ENCODE data around the gene RNF187.

RNF187 gene

GRCh38 chr1:228487336-228488124, at the start of gene RNF187:
RNF187 (plus strand) TSS chr1:228487382.
- TF ChIP-seq CTCF (IDR thresholded peaks at IDR 0.05): no peak
- Histone ChIP-seq H3K4me3 (ENCODE audit: low read depth in 1 of 2, low read length in 1 of 2) (peak within 1 kb of the TSS; percentile 84 to 93), H3K36me3 (peaks cover 12% of the 10 kb centered on the region), H3K9me3 (no peaks in the 10 kb centered on the region), H3K27ac (peak within 1 kb of the TSS; percentile 97), H3K4me1 (ENCODE audit: control insufficient read depth in 1 of 2, insufficient read depth in 1 of 2, low read depth in 1 of 2, low read length in 1 of 2) (peaks cover 16 to 20% of the 10 kb centered on the region in 2 experiments), H3K27me3 (peaks cover 17% of the 10 kb centered on the region)

DNA sequence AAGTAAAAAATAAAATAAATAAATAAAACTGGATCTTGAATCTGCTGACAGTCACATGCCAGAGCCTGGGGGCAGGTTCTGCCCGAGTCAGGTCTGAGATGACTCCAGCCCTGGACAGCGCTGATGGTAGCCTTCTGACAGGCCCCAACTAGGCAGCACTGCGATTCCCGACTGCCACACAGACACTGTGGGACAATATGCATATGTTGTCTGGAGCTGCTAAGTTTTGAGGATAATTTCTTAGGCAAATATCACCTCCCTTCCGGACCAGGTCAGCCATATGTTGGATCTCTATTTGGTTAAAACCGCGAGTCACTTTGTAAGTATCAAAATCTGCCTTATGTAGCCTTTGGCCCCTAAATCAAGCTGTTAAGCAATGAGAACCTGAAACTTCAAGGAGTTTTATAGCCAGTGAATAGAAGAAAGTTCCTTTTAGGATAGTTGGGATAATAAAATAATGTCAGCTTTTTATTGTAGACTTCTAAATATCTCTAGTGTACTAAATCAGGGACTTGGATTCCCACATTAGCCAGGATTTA, 49.7 kb upstream of the RNF187 start:
- no peak for TF ChIP-seq CTCF (IDR thresholded peaks at IDR 0.05)
- H3K36me3 ChIP-seq: no peaks in the 10 kb centered on the region
- H3K4me3 ChIP-seq (ENCODE audit: low read depth in 1 of 2, low read length in 1 of 2): no peak overlapping the region
- H3K27me3 ChIP-seq: peaks cover 69% of the 10 kb centered on the region
- H3K4me1 ChIP-seq (ENCODE audit: control insufficient read depth in 1 of 2, insufficient read depth in 1 of 2, low read depth in 1 of 2, low read length in 1 of 2): no peaks in the 10 kb centered on the region
- H3K27ac ChIP-seq: no peak overlapping the region
- no peaks in the 10 kb centered on the region for H3K9me3 ChIP-seq

DNA sequence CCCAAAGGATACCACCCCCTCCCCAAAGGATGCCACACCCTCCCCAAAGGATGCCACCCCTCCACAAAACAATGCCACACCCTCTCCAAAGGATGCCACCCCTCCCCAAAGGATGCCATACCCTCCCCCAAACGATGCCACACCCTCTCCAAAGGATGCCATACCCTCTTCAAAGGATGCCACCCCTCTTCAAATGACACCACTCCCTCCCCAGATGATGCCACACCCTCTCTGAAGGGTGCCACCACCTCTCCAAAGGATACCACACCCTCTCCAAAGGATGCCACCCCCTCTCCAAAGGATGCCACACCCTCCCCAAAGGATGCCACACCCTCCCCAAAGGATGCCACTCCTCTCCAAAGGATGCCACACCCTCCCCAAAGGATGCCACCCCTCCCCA, 48.9 kb upstream of the RNF187 start:
- no peak for TF ChIP-seq CTCF (IDR thresholded peaks at IDR 0.05)

GRCh38 chr1:228440761-228441500, 46.3 kb upstream of the RNF187 start:
- peaks cover 69% of the 10 kb centered on the region for H3K27me3 ChIP-seq

More for the DNA sequence above, 48.9 kb upstream of the RNF187 start:
- Histone ChIP-seq H3K27me3 (peaks cover 69% of the 10 kb centered on the region), H3K9me3 (no peaks in the 10 kb centered on the region), H3K4me3 (ENCODE audit: low read depth in 1 of 2, low read length in 1 of 2) (no peak overlapping the region), H3K36me3 (no peaks in the 10 kb centered on the region), H3K4me1 (ENCODE audit: control insufficient read depth in 1 of 2, insufficient read depth in 1 of 2, low read depth in 1 of 2, low read length in 1 of 2) (no peaks in the 10 kb centered on the region), H3K27ac (no peak overlapping the region)

DNA sequence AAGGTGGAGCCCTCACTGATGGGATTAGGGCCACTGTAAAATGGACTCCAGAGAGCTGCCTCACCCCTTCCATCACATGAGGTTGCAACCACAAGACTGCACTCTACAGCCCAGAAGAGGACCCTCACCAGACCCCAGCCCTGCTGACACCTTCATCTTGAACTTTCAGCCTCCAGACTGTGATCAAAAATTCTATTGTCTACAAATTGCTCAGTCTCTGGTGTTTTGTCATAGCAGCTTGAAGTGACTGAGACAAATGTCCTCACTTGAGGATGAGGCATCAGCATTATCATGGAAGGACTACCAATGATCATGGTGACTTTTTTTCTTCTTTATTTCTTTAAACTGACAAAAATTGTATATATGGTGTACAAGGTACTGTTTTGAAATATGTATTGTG, 43.8 kb upstream of the RNF187 start:
- no peaks in the 10 kb centered on the region for H3K9me3 ChIP-seq
- TF ChIP-seq CTCF (IDR thresholded peaks at IDR 0.05): no peak
- H3K4me3 ChIP-seq (ENCODE audit: low read depth in 1 of 2, low read length in 1 of 2): no peak overlapping the region
- peaks cover 90% of the 10 kb centered on the region for H3K27me3 ChIP-seq
- no peaks in the 10 kb centered on the region for H3K36me3 ChIP-seq
- no peaks in the 10 kb centered on the region for H3K4me1 ChIP-seq (ENCODE audit: control insufficient read depth in 1 of 2, insufficient read depth in 1 of 2, low read depth in 1 of 2, low read length in 1 of 2)
- no peak overlapping the region for H3K27ac ChIP-seq

More at GRCh38 chr1:228440761-228441500, 46.3 kb upstream of the RNF187 start:
- Histone ChIP-seq H3K27ac (no peak overlapping the region), H3K9me3 (no peaks in the 10 kb centered on the region), H3K4me3 (ENCODE audit: low read depth in 1 of 2, low read length in 1 of 2) (no peak overlapping the region), H3K36me3 (no peaks in the 10 kb centered on the region), H3K4me1 (ENCODE audit: control insufficient read depth in 1 of 2, insufficient read depth in 1 of 2, low read depth in 1 of 2, low read length in 1 of 2) (no peaks in the 10 kb centered on the region)
- no peak for TF ChIP-seq CTCF (IDR thresholded peaks at IDR 0.05)

Data from neutrophil (primary cell).